ENCODE results near the gene RPS24.
A peak's percentile ranks its signal among the peaks of the same experiment; 100 is the strongest.
"Not testable (repeated sequence)": the region's sequence is repeated elsewhere in the genome, so short reads cannot be mapped to it uniquely, and the experiment has no call there.

RPS24 gene

GRCh38 chr10:78053211-78053868 is 19.7 kb downstream of the RPS24 start:
- peak; percentile 64 for DNase-seq (ENCODE audit: low read depth)

DNA sequence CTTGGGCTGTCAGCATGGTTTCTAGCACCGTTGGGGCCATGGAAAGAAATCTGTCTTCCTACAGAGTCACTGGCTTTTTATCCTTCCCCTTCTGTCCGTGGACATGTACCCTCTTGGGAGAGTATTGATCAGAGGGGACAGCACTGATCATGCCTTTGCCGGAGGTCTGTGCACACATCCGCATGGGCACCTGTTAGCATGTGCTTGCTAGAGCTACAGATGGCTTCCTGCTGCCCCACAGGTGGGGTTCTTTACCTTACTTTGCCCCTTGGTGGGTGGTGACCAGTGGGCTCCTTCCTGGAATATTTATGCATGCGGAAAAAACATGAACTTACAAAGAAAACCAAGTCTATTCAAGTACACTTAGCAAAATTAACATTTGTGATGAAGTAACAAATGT is 24.9 kb downstream of the RPS24 start:
- DNase-seq (ENCODE audit: low read depth), result no peak

DNA sequence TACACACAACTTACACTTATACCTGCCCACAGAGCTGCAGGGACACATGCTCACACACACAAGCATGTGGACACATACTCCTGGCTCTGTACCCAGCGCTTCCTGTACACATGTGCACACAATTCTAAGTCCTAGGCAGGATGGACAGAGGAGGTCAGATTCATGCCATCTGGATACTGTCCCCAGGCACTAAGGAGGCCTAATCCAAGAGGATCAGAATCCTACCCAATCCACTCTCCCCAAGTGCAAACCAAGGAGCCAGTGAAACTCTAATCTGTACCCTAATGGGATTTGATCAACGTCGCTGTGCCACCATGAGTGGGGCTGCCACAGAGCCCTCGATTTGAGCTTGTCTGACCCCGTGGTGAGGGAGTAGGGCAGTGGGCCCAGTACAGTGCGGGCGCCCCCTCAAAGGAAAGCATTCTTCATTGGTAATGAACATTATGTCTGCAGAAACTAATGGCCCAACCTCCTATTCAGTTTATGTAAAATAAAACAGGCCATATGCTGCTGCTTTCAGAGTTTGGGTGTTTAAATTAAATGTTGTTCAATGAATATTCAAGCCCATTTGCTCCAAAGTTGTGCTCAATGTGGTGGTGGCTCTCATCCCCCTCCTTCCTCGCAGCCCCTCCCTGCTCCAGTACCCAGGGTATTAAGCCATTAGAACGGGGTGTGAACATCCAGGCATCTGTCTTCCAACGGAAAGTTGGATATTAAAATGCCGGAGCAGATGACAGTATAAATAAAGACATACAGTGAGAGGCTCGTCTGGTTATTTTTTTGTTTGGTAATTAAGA is 26.4 kb downstream of the RPS24 start:
- no peak for DNase-seq (ENCODE audit: low read depth)

DNA sequence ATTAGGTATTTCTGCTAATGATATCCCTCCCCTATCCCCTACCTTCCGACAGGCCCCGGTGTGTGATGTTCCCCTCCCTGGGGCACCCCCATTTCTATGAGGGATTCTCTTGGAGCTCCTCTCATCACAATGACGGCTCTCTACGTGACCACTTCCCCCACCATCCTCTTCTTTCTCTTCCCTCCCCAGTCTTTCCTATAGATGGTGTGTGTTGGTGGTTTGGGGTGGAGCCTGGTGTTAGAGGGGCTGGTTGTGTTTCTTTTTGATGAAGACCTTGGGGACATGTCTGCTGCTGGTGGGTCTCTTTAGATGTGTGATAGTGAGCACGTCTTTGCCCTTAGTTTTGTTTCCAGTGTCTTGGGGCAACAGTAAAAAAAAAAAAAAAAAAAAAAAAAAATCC is 28.6 kb downstream of the RPS24 start:
- no peak for DNase-seq (ENCODE audit: low read depth)

GRCh38 chr10:78063236-78063635 is 29.6 kb downstream of the RPS24 start:
- DNase-seq (ENCODE audit: low read depth), result no peak

- DNase-seq (ENCODE audit: low read depth), result not testable (repeated sequence)
Observed at GRCh38 chr10:78064919-78065318, 31.3 kb downstream of the RPS24 start.

- no peak for DNase-seq (ENCODE audit: low read depth)
Observed at GRCh38 chr10:78065611-78066010, 31.9 kb downstream of the RPS24 start.

DNA sequence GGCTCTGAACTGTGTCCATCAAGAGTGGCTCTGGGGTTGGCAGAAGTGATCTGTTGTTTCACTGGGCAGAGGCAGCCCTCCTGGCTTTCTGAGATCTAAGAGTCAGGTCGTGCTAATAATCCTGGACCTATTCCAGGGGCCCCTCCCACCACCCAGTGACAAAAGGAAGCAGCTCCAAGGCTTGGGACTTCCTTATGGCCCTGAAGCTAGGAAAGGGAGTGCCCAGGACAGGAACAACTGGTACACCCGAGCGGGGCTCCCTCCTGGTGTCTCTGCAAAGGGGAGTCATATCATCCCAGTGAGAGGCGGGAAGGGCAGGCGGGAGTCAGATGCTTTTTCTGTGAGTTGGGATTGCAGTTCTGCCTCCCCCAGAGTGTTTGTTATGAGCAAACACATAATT is 32.3 kb downstream of the RPS24 start:
- DNase-seq (ENCODE audit: low read depth), result no peak

- DNase-seq (ENCODE audit: low read depth), result no peak
Observed at GRCh38 chr10:78066728-78067430, 33.2 kb downstream of the RPS24 start.

GRCh38 chr10:78069151-78069550 is 35.5 kb downstream of the RPS24 start:
- no peak for DNase-seq (ENCODE audit: low read depth)

DNA sequence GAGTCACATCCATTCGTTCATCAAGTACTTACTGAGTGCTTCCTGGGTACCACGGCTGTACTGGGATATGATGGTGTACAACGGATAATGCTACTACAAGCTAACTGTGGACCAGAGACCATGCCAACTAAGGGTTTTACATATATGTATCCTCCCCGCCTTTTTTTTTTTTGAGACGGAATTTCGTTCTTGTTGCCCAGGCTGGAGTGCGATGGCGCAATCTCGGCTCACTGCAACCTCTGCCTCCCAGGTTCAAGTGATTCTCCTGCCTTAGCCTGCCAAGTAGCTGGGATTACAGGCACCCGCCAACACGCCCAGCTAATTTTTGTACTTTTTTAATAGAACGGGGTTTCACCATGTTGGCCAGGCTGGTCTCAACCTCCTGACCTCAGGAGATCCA is 36.4 kb downstream of the RPS24 start:
- not testable (repeated sequence) for DNase-seq (ENCODE audit: low read depth)

DNA sequence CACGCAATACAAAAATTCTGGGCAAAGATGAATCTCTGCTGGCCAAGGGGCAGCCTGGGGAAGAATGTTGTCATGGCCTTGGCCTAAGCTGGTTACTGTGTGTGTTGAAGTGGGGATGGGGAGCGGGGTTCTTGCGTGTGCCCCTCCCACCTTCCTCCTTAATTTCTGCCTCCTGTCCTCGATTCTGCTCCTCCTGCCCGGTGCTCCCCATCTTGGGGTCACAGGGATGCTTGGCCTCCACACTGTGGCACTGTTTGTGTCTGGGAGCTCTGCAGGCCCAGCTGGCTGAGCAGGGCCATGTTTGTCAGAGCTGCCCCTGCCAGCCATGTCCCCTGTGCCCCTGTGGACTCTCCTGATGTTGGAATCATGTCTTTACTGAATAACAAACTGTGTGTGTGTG is 37.1 kb downstream of the RPS24 start:
- no peak for DNase-seq (ENCODE audit: low read depth)

DNA sequence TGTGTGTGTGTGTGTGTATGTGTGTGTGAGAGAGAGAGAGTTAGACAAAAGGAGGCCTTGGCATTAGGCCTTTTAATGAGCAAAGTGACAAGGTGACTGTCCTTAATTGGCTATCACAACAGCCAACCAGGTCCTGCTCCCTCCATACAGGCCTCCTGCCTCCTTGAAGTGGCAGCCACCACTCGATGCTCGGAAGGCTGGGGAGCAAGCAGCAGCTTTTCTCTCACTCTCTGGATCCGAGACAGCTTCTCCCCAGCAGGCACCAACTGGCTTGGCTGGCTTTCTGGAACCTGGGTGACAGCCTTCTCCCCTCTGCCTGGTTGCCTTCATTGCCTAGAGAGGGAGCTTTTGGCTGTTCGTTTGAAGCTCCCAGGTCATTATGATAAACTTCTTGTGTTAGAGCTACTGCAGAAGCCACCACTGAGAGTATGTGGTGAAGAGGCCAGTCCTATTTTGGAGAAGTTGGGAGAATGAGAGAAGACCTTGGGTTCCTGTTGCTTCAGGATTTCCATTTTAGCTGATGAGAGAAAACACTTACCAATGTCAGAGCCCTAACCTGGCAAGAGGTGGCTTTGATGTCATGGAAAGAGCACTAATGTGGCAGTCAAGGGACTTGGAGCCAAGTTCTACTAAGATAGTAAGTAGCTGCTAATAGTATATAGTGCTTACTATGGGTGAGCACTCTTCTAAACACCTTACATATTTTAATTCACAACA is 37.6 kb downstream of the RPS24 start:
- DNase-seq (ENCODE audit: low read depth), result no peak

GRCh38 chr10:78071857-78072179 is 38.2 kb downstream of the RPS24 start:
- DNase-seq (ENCODE audit: low read depth), result no peak

GRCh38 chr10:78072504-78072903 is 38.8 kb downstream of the RPS24 start:
- DNase-seq (ENCODE audit: low read depth), result no peak

GRCh38 chr10:78075806-78076205 is 42.1 kb downstream of the RPS24 start:
- not testable (repeated sequence) for DNase-seq (ENCODE audit: low read depth)

GRCh38 chr10:78078539-78079330 is 45.1 kb downstream of the RPS24 start:
- no peak for DNase-seq (ENCODE audit: low read depth)

- no peak for DNase-seq (ENCODE audit: low read depth)
Observed at GRCh38 chr10:78079411-78079810, 45.7 kb downstream of the RPS24 start.

DNA sequence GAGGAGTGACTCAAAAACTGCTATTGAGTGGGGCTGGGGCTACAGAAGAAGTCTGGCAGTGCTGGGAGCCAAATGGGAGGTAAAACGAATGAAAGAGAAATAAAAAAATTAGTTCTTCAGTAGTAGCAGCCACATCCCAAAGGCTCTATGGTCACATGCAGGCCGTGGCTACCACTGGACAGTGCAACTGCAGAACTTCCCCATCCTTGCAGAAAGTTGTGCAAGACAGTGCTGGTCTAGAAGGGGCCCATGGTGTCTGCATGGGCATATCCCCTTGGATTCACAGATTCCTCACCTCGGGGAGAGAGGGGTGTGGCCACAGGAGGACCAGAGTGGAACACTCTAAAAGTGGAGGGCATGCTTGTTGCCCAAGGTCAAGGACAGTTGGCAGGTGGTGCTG is 47.6 kb downstream of the RPS24 start:
- no peak for DNase-seq (ENCODE audit: low read depth)

- no peak for DNase-seq (ENCODE audit: low read depth)
Observed at GRCh38 chr10:78082636-78083035, 49.0 kb downstream of the RPS24 start.
